ENCODE measurements around the gene PHLPP1. TPM values are rescaled to one million over a fixed set of nuclear protein-coding genes. Genes with fewer than 3 reads are reported as not detected.

The PHLPP1 gene
- total and polyA plus RNA-seq, 9 of the 15 experiments (the other 6 are each of a cell fraction or from before 2014, with no cell fraction given), result 0.56 to 9.0 (median 4.5) TPM

DNA sequence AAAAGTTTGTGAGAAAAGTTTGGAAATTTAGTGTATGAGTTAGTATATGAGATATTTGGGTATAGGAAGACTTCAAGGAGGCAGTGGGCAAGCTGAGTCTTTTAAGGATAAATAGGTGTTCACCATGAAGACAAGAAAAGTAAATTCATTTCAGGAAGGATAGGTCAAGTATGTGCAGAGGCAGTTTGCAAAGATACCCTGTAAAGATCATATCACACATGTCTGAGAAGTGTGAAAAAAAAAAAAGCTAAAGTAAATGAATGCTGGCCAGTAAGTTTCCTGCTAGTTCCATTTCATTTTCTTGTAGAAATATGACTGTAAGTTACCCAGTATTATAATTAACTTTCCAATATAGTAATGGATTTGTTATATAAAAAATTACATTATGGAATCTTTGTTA, 131.0 kb downstream of the PHLPP1 start:
- TF ChIP-seq, protein P1, sequence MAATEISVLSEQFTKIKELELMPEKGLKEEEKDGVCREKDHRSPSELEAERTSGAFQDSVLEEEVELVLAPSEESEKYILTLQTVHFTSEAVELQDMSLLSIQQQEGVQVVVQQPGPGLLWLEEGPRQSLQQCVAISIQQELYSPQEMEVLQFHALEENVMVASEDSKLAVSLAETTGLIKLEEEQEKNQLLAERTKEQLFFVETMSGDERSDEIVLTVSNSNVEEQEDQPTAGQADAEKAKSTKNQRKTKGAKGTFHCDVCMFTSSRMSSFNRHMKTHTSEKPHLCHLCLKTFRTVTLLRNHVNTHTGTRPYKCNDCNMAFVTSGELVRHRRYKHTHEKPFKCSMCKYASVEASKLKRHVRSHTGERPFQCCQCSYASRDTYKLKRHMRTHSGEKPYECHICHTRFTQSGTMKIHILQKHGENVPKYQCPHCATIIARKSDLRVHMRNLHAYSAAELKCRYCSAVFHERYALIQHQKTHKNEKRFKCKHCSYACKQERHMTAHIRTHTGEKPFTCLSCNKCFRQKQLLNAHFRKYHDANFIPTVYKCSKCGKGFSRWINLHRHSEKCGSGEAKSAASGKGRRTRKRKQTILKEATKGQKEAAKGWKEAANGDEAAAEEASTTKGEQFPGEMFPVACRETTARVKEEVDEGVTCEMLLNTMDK (IDR thresholded peaks at IDR 0.05; ENCODE audit: borderline replicate concordance, insufficient read depth, low read depth, low read length, poor library complexity, severe bottlenecking), result no peak
- 0 out of 2 replicates have a peak, but pooled peaks have one; percentile 7 for TF ChIP-seq ZNF384 (IDR thresholded peaks at IDR 0.05; ENCODE audit: low read depth, low read length)
- TF ChIP-seq RNF2 (IDR thresholded peaks at IDR 0.05), result no peak
- no peak overlapping the region for H2AFZ ChIP-seq (ENCODE audit: low read depth, low read length)
- peaks cover 5 to 15% of the 10 kb centered on the region in 2 experiments; a peak in 3 of 5 replicates for H3K4me1 ChIP-seq (replicated peaks in 1 of 2; ENCODE audit: control insufficient read depth in 2 of 2, insufficient read depth in 2 of 2, low read length in 2 of 2)
- in situ Hi-C loops (cut with MboI), result no loop called here
- H3K36me3 ChIP-seq (ENCODE audit: control insufficient read depth, insufficient read depth, low read length), result no peaks in the 10 kb centered on the region
- H3K9me1 ChIP-seq (ENCODE audit: control insufficient read depth, insufficient read depth, low read length), result no peaks in the 10 kb centered on the region
- DNase-seq (ENCODE audit: extremely low read depth in 1 of 4, low spot score in 3 of 4), result no peak
- no peak overlapping the region for H3K4me3 ChIP-seq
- H3K27ac ChIP-seq (ENCODE audit: extremely low read depth, low read depth, low read length), result no peak overlapping the region
- CTCF ChIA-PET (ENCODE audit: low intra/inter-chr PET ratio), result no interaction called here
- no peaks in the 10 kb centered on the region for H3K9me3 ChIP-seq (replicated peaks; ENCODE audit: control insufficient read depth, insufficient read depth, low read depth, low read length)
- POLR2A ChIA-PET, result no interaction called here
- H4K20me1 ChIP-seq (replicated peaks; ENCODE audit: control insufficient read depth, insufficient read depth, low read length), result no peaks in the 10 kb centered on the region
- H3K9ac ChIP-seq (ENCODE audit: insufficient read depth in 1 of 2, low read depth in 2 of 2, low read length in 2 of 2), result no peak overlapping the region
- no peak for FAIRE-seq
- intact Hi-C loops (cut with micrococcal nuclease), result no loop called here
- no peaks in the 10 kb centered on the region for H3K27me3 ChIP-seq (ENCODE audit: control insufficient read depth in 2 of 2, insufficient read depth in 2 of 2, low read length in 2 of 2)
- no peak overlapping the region for H3K4me2 ChIP-seq (ENCODE audit: insufficient read depth, low read length)
- H3K79me2 ChIP-seq (ENCODE audit: control insufficient read depth, insufficient read depth, low read length), result no peaks in the 10 kb centered on the region; the same call in 2 of the 3 replicates
- BruUV-seq (replicated peaks), result no TSS peak
- no peak for ATAC-seq

DNA sequence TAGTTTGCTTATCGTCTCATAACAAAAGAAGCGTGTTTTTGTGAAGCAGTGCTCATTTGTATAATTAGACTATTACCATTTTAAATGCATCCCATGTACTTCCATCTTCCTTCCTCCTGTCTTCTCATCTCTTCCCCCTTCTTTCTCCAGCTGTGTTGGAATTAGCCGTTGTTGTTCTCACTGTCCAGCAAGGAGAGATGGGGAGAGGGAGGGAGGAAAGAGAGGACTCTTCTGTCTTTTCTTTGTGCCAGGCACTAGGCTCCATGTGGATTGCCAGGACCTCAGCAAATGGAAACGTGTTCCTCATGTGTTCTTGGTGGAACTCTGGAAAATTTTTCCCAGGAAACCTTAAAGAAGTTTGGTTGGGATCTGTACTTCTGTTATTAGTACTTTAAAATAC, 131.7 kb downstream of the PHLPP1 start:
- Histone ChIP-seq H2AFZ (ENCODE audit: low read depth, low read length) (no peak overlapping the region), H3K27ac (ENCODE audit: extremely low read depth, low read depth, low read length) (no peak overlapping the region), H3K79me2 (ENCODE audit: control insufficient read depth, insufficient read depth, low read length) (no peaks in the 10 kb centered on the region; the same call in 1 of the 3 replicates), H3K9me3 (replicated peaks; ENCODE audit: control insufficient read depth, insufficient read depth, low read depth, low read length) (no peaks in the 10 kb centered on the region), H3K4me3 (no peak overlapping the region), H3K9me1 (ENCODE audit: control insufficient read depth, insufficient read depth, low read length) (no peaks in the 10 kb centered on the region), H3K27me3 (ENCODE audit: control insufficient read depth in 2 of 2, insufficient read depth in 2 of 2, low read length in 2 of 2) (no peaks in the 10 kb centered on the region), H3K9ac (ENCODE audit: insufficient read depth in 1 of 2, low read depth in 2 of 2, low read length in 2 of 2) (no peak overlapping the region), H3K4me1 (replicated peaks in 1 of 2; ENCODE audit: control insufficient read depth in 2 of 2, insufficient read depth in 2 of 2, low read length in 2 of 2) (peaks cover 5 to 15% of the 10 kb centered on the region in 2 experiments; a peak in 3 of 5 replicates), H3K36me3 (ENCODE audit: control insufficient read depth, insufficient read depth, low read length) (no peaks in the 10 kb centered on the region), H4K20me1 (replicated peaks; ENCODE audit: control insufficient read depth, insufficient read depth, low read length) (no peaks in the 10 kb centered on the region), H3K4me2 (ENCODE audit: insufficient read depth, low read length) (no peak overlapping the region)
- FAIRE-seq (no peak), ATAC-seq (no peak), DNase-seq (ENCODE audit: extremely low read depth in 1 of 4, low spot score in 3 of 4) (no peak)
- BruUV-seq (replicated peaks), result no TSS peak
- WGBS (ENCODE audit: insufficient coverage, low coverage, missing lambda C conversion rate), result 70% methylated on average over 3 of the region's 4 CpGs
- ChIA-PET CTCF (ENCODE audit: low intra/inter-chr PET ratio) (no interaction called here), POLR2A (no interaction called here)
- in situ Hi-C loops (cut with MboI) (no loop called here), intact Hi-C loops (cut with micrococcal nuclease) (no loop called here)
- TF ChIP-seq, protein P2, sequence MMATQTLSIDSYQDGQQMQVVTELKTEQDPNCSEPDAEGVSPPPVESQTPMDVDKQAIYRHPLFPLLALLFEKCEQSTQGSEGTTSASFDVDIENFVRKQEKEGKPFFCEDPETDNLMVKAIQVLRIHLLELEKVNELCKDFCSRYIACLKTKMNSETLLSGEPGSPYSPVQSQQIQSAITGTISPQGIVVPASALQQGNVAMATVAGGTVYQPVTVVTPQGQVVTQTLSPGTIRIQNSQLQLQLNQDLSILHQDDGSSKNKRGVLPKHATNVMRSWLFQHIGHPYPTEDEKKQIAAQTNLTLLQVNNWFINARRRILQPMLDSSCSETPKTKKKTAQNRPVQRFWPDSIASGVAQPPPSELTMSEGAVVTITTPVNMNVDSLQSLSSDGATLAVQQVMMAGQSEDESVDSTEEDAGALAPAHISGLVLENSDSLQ (IDR thresholded peaks at IDR 0.05), result no peak
- no peak for TF ChIP-seq RBM34 (IDR thresholded peaks at IDR 0.05; ENCODE audit: borderline replicate concordance, insufficient read depth, low read length)
- no peak for TF ChIP-seq CHD2 (IDR thresholded peaks at IDR 0.05; ENCODE audit: low read depth, low read length)
- TF ChIP-seq, protein P3, sequence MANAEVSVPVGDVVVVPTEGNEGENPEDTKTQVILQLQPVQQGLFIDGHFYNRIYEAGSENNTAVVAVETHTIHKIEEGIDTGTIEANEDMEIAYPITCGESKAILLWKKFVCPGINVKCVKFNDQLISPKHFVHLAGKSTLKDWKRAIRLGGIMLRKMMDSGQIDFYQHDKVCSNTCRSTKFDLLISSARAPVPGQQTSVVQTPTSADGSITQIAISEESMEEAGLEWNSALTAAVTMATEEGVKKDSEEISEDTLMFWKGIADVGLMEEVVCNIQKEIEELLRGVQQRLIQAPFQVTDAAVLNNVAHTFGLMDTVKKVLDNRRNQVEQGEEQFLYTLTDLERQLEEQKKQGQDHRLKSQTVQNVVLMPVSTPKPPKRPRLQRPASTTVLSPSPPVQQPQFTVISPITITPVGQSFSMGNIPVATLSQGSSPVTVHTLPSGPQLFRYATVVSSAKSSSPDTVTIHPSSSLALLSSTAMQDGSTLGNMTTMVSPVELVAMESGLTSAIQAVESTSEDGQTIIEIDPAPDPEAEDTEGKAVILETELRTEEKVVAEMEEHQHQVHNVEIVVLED (CRISPR knock-in tag; IDR thresholded peaks at IDR 0.05), result no peak
- TF ChIP-seq, protein P4, sequence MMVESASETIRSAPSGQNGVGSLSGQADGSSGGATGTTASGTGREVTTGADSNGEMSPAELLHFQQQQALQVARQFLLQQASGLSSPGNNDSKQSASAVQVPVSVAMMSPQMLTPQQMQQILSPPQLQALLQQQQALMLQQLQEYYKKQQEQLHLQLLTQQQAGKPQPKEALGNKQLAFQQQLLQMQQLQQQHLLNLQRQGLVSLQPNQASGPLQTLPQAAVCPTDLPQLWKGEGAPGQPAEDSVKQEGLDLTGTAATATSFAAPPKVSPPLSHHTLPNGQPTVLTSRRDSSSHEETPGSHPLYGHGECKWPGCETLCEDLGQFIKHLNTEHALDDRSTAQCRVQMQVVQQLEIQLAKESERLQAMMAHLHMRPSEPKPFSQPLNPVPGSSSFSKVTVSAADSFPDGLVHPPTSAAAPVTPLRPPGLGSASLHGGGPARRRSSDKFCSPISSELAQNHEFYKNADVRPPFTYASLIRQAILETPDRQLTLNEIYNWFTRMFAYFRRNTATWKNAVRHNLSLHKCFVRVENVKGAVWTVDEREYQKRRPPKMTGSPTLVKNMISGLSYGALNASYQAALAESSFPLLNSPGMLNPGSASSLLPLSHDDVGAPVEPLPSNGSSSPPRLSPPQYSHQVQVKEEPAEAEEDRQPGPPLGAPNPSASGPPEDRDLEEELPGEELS (CRISPR knock-in tag; IDR thresholded peaks at IDR 0.05; ENCODE audit: borderline replicate concordance), result no peak
- no peak for TF ChIP-seq HNRNPLL (IDR thresholded peaks at IDR 0.05; ENCODE audit: low read depth, low read length, poor library complexity, severe bottlenecking)
